ENCODE results near the gene PDIA4.

PDIA4 gene

DNA sequence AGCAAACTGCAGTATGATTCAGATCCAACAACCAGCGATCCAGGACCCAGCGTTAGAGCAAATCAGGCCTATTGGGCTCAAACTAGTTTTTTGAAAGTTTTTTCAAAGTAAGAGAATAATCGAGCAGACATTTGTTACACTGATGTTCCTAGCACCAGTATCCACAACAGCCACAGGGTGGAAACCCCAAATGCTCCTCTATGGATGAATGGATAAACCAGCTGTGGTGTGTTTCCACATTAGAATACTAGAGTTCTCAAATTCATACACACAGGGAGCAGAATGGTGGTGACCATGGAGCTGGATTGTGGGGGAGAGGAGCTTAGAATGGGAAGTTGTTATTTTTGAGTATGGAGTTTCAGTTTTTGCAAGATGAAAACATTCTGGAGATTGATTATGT, 60.7 kb downstream of the PDIA4 start:
- DNase-seq (ENCODE audit: low read depth, low spot score): no peak

DNA sequence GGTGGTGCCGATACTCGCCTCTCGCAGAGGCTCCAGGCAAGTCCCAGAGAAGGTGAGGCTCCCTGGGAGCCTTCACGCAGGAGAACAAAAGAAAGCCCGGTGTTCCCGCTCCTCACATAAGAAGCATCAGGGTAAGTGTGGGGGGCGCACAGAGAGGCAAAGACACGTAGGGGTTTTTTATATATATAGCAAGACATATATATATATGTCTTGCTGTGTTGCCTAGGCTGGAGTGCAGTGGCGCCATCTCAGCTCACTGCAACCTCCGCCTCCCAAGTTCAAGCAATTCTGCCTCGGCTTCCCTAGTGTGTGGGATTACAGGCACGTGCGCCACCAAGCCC, 61.3 kb downstream of the PDIA4 start:
- no peak for DNase-seq (ENCODE audit: low read depth, low spot score)

DNA sequence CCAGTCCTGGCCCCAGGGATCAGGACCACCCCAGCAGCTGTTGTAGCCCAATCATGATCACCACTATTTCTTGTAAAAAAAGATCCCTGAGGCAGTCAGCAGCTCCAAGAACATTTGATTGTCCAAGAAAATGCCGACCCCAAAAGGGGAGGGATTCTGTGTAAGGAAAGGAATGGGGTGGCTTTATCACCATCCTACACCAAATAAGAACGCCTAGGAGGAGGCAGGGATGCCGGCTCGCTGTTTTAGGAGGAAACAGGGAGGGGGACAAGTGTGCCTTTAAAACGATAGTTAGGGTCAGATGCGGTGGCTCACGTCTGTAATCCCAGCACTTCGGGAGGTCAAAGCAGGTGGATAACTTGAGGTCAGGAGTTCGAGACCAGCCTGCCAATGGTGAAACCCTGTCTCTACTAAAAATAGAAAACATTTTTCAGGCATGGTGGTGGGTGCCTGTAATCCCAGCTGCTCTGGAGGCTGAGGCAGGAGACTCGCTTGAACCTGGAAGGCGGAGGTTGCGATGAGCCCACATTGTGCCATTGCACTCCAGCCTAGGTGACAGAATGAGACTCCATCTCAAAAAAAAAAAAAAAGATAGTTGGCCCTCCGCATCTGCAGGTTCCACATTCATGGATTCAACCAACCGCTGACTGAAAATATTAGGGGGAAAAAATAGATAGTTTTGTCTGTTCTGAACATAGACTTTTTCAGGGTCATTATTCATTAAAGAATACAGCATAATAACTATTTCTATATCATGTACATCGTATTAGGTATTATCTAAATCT, 63.6 kb downstream of the PDIA4 start:
- no peak for DNase-seq (ENCODE audit: low read depth, low spot score)

DNA sequence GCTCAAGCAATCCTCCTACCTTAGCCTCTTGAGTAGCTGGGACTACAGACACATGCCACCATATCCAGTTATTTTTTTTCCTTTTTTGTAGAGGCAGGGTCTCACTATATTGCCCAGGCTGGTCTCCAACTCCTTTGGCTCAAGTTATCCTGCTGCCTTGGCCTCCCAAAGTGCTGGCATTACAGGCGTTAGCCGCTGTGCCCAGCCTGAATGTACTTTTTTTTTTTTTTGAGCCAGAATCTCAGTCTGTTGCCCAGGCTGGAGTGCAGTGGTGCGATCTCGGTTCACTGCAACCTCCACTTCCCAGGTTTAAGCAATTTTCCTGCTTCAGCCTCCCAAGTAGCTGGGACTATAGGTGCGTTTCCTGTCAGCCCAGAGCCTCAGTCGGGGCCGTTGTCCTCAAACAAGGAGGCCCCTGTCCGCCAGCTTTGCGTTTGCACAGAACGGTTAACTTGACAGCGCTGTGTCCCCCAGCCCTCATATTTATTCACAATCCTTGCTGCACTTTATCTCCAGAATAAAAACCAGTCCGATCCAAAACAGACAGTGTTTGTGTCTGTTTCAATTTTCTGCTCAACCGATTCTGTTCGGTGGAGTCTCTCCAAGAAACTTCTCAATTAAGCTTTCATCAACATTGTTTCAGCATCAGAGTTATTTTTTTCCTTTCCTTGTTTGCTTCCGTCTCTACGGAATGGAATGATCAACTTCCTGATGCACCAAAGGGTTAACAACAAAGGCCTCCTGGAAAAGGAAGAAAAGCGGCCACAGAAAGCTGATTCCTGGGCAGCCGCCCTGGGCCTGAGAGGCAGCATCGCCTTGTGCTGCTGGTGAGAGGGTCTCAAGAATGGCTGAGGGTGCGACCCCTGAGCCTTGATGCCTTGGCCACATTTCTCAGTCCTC, 64.5 kb downstream of the PDIA4 start:
- DNase-seq (ENCODE audit: low read depth, low spot score): no peak

DNA sequence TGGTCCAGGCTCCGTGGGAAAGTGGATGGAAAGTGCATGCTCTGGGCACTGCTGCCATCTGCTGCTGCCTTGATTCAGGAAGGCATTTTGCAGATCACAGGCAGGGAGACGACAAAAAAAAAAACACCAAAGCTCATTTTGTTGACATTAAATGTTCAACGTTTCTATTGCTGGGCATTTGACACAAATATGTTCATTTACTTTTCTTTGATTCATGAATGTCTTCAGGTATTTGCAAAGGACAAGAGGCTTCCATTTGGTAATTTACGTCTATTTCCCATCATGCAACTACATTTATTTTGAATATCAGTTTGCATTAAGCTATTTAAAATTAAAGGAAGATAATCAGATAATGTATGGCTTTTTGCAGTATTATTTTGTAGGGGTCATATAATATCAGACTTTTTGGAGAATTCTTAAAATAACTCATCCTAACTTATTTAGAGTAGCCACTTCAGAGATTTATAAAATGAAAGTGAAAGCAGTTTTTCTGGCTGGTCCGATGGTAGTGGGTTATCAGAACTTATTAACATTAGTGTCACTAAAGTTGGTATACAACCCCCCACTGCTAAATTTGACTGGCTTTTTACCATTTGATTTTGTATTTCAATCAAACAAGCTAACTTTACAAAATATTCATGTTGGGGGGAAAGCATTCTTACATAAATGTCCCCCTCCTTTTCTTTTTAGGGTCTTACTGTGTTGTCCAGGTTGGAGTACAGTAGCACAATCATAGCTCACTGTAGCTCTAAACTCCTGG, 65.3 kb downstream of the PDIA4 start:
- DNase-seq (ENCODE audit: low read depth, low spot score): peak; percentile 25

DNA sequence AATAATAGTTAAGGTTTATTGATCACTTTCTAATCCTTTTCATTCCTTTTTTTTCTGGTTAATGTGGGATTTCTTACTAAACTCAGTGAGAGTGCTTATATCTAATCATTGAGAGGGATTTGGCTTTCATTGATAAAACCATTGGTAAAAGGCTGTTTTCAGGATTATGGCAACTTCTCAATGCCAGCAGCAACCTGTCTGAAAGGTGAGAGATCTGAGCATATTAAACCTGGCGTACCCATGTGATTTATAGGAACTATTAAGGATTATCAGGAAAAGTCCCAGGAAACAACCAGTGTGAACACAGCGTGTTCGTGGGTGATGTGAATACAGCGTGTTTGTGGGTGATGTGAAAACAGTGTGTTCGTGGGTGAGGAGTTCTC, 65.9 kb downstream of the PDIA4 start:
- DNase-seq (ENCODE audit: low read depth, low spot score): no peak

DNA sequence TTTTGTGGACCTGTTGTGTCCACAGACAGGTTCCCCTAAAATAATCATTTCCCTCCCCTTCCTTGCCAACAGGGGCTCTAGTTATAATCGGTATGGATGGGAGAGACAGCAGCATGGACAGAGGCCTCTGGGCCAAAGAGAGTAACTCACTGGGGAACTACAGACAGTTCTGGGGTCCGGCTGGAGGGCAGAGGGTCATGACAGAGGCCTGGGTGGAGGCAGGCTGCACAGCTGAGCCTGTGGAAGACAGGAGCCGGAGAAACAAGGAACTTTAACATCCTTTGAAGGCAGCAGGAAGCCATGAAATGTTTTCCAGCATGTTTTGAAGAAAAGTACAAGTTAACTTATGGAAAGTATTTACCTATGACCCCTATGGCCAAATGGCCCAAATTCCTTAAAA, 68.6 kb downstream of the PDIA4 start:
- DNase-seq (ENCODE audit: low read depth, low spot score): no peak

DNA sequence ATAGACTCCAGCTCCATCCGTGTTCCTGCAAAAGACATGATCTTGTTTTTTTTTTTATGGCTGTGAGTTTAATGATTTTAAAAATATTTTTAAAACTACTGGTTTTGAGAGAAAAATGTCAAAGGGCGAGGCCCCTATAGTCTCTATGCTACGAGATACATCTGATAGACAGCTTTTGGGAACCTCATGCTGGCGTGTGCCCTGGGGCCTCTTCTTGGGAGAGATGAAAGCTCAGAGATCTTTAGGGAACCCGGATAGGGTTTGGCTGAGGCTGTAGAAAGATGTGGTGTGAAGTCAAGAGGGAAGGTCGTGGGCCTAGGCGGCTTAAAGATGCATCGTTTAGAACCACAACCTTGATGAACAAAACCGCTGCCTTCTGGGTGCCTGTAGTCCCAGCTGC, 70.2 kb downstream of the PDIA4 start:
- no peak for DNase-seq (ENCODE audit: low read depth, low spot score)

DNA sequence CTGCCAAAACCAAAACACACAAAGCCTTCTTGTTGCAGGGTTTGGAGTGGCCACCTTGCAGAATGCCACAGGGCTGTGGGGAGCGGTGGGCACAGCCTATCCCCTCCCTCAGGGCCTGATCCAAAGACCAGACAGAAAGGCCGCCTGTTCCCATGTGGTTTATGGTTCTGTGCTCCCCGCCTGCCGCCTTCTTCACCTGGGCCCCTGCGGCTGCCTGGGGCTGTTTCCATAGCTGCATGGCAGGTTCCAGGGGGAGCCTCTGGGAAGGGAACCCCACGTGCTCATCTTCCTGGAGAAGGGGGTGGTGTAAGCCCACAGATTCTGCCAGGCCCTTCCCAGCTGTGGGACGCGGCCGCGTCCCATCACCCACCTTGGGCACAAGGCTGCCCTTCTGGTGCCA, 73.5 kb downstream of the PDIA4 start:
- DNase-seq (ENCODE audit: low read depth, low spot score): no peak

DNA sequence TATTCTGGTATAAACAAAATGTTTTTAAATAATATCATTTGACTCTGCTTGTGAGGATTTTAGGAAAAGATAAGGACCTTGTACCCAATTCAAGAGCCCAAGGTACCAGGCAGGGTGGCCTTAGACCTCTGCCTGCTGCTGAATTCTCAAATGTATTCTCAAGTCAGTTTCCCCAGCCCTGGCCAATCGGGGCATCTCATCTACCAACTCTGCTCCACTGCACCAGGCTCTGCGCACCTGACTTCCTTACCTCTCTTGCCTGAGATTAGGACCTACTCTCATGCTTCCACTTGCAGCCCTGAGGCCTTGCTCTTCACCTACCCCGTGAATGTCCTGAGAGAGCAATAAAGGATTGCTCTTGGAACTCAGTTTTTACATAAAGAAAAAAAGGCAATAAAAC, 74.6 kb downstream of the PDIA4 start:
- DNase-seq (ENCODE audit: low read depth, low spot score): no peak

Data from activated naive CD8-positive, alpha-beta T cell treated with anti-CD3 and anti-CD28 coated beads, Interleukin-2, amount 50 U/mL, for 16 hours (primary cell).